ENCODE results near the gene NMRK2.

Gene NMRK2

DNA sequence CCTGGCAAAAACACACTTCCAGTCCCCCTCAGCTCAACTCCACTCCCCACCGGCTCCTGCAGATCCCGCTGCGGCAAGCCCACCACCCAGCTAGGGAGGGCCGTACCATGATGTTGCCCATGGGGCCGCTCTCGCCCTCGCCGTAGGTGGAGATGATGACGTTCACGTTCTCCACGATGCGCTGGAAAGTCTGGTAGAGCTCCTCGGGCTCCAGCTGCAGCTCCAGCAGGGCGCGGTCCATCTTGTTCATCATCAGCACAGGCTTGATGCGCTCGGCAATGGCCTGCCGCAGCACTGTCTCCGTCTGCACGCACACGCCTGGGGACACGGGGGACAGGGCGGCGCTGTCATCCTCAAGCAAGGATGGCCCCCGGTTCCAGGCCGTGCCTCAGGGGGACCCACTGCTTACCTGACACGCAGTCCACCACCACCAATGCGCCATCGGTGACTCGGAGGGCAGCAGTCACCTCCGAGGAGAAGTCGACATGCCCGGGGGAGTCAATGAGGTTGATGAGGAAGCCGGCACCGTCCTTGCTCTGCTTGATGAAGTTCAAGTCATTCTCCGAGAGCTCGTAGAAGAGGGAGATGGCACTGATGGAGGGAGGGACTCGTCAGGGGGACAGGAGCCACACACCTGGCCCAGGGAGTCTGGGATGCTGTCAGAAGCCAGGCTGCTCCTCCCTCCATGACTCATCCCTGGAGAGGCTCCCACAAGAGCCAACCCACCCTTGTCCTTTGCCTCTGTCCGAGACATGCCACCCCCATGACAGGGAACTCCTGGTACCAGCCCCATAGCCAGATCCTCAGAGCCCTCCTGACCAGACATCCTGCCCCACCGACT, 50.1 kb downstream of the NMRK2 start:
- DNase-seq = no peak

DNA sequence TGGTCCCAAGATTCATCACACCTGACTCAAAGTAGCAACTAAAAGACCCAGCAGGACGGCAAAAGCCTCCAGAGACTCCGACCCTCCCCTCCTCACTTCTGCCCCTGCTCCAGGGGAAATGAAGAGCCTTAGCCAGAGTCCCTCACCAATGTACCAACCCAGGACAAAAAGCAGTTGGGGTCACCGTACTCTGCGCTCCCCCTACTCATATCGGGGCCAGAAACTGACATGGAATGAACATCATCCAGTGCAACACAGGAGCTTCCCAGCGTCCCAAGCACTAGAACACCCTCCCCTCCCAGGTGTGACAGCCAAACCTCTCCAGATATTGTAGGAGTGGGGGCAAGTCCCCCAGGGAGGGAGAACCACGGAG, 50.7 kb downstream of the NMRK2 start:
- DNase-seq = no peak

DNA sequence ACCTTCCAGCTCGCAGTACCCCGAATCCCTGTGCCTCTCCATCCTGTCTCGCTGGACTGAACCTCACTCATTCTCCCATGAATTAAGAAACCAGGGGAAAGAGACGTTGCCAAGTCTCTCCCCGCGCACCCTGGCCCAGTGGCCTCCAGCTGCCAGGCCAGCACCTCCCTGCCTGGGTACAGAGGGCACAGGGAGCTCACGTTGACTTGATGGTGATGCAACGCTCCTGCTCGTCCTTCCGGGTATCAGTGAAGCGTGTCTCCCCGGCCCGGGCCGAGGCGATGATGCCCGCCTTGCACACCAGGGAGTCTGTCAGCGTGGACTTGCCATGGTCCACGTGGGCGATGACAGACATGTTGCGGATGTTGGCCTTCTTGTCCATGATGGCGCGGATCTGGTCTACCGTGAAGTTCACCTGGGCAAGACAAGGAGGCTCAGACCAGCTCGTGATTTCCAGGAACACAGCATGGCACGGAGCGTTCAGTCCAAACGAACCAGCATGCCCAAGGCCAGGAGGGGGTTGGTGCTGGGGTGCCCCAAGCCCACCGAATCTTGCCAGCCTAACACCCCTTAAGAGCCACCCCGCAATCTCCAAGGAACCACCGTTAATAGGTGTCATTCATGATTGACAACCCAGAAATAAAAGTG, 51.2 kb downstream of the NMRK2 start:
- peak; percentile 28 for DNase-seq

DNA sequence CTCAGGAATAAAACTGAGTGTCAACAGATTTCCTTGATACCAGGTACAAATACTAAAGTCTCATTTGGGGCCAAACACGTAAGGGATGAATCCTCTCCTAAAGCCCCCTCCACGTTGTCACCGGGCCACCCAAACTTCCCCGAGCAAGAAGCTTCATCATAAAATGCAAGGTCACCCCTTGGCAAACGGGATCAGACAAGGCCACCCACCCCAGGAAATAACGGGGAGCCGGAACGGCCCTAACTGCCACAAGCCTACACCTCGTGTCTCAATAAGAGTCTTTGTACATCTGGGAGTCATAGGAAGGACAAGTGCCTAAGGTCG, 51.7 kb downstream of the NMRK2 start:
- no peak for DNase-seq

DNA sequence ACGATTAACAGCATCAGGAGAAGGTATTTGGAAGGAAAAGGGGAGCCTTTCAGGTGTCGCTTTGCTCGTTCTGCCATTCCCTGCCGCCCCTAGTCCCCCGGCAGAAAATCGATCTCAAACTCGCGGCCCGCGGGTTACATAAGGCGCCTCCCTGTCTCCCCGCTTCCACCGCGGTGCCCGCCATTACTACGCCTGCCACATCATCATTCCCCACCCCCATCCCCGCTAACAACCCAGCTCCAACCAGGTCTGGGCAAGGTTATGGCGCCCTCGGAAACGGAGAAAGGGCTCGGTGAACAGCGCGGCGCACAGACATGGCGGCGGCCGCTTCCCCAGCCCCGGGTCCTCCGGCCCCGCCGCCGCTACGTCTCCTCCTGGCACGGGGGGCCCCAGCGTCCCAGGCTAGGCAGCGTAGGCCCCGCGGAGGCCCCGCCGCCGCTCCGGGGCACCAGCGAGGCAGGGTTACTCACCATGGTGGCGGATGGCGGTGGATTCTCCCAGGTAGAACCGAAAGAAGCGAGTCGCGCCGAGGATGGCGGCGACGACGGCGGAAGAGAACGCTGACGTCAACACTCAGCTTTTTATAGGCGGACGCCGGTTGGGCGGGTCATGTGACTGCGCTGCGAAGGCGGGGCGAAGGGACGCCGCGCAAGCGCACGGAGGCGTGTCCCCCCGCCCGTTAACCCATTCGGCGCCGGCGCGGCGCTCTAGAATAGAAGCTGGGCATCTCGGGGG, 52.2 kb downstream of the NMRK2 start, which contains the start of gene EEF2:
Gene EEF2, minus strand, starts transcription at position 556 of the 735 bp plus-strand sequence. Its CDS starts 83 bp downstream, at position 473.
- DNase-seq = peak; percentile 90

DNA sequence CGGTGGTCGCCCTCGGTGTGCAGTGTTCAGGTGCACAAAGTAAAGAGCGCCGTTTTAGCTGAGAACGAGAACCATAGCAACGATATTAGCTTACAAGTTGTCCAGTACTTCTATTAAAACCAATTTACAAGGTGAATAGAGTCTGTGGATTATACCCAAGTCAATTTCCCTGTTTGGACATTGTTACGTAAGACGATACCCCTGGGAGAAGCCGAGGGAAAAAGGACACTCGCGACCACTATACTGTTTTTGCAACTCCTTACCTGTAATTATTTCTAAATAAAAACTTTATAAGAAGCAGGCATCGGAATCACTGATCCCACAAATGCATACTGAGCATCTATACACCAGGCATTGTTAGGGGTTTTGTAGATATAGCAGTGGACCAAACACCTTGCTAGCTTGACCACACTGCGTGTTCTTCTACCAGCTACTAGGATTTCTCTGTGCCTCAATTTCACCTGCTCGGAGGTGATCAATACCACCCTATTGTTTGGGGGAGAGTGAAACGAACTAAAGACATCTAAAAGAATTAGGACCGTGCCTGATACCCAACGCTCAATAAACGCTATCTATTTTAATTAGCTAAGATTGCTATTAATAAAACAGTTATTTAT, 52.9 kb downstream of the NMRK2 start:
- no peak for DNase-seq

DNA sequence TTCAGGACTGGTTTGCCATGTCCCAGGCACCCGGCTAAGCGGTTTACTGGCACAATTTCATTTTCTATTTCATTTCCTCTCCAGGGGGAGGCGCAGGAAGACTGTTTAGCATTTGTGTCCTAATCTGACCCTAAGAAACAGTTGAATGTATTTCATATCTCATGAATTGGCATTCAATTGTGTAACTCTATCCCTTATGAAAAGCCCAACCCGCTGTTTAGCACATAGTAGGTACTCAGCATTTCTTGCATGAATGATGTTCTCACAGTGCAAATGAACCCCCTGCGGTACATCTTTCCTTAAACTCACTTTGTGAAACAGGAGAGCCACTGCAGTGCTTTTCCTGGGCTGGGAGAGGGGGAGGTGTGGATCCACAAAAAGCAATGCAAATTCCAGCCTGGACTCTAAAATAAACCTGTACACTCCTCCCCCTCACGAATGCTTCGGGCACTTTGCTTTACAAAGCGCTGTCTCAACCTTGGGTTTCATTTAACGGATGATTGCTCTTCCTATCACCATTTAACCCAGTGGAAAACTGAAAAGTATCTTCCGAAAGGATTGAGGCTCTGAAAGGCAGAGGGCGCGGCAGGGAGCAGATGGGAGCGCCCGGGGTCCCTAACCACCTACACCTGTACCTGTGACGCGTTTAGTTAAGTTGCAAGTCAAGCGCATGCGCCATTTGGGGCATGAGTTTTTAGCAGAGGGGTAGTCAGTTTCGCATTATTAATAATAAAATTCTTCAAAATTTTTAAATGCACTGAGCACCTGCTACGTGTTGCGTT, 53.6 kb downstream of the NMRK2 start:
- peak; percentile 72 for DNase-seq

DNA sequence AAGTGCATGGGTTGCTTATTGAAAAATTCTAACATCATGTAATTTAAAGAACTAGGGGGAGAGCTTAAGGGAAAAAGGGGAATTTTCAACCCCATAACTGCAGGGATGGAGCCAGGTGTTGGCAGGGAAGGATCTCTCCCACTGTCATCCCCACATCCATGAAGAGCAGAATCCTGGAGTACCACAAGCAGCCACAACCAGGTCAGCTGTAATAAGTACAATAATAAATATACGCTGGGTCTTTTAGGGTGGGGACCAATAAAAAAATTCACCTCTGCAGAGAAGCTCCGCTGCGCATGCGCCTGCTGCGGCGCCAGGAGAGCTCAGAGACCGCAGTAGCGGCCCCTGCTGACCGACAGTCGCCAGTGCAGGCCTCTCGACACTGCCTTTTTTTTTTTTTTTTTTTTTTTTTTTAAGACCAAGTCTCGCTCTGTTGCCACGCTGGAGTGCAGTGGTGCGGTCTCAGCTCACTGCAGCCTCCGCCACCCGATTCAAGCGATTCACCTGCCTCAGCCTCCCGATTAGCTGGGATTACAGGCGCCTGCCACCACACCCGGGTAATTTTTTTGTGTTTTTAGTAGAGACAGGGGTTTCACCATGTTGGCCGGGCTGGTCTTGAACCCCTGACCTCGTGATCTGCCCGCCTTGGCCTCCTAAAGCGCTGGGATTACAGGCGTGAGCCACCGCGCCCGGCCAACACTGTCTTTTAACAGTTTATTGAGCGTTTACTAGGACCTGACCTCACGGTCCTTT, 54.9 kb downstream of the NMRK2 start:
- DNase-seq = peak; percentile 93

DNA sequence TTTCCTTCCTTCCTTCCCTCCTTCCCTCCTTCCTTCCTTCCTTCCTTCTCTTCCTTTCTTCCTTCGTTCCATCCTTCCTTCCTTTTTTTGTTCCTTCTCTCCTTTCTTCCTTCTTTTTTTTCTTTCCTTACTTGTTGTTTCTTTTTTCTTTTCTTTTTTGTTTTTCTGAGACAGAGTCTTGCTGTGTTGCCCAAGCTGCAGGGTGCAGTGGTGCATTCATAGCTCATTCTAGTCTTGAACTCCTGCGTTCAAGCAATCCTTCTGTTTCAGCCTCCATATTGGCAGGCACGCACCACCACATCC, 57.9 kb downstream of the NMRK2 start:
- DNase-seq = no peak

Measured in CD4-positive, alpha-beta T cell treated with Interleukin-15 for 1 hour (primary cell).